Measurements from ENCODE around the gene GNAZ.

Gene GNAZ

GRCh38 chr22:23152238-23153114, 82.2 kb downstream of the GNAZ start:
- Histone ChIP-seq H3K36me3 (ENCODE audit: low read length) (no peaks in the 10 kb centered on the region), H3K27ac (ENCODE audit: low read depth, low read length) (no peak overlapping the region), H3K27me3 (ENCODE audit: low read length) (no peaks in the 10 kb centered on the region), H3K4me2 (ENCODE audit: low read depth, low read length, poor library complexity, severe bottlenecking) (no peak overlapping the region), H2AFZ (ENCODE audit: low read depth, low read length, severe bottlenecking) (peak overlapping the region; percentile 6), H3K79me2 (ENCODE audit: insufficient read depth, low read length) (no peaks in the 10 kb centered on the region), H4K20me1 (ENCODE audit: low read depth, low read length) (no peaks in the 10 kb centered on the region), H3F3A (ENCODE audit: insufficient read depth) (no peaks in the 10 kb centered on the region), H3K9ac (ENCODE audit: low read length) (no peak overlapping the region), H3K4me3 (ENCODE audit: insufficient read depth, low read length, poor library complexity, severe bottlenecking) (no peak overlapping the region), H3K9me2 (replicated peaks; ENCODE audit: insufficient read depth, low read length) (no peaks in the 10 kb centered on the region), H3K9me3 (ENCODE audit: insufficient read depth, low read length) (no peaks in the 10 kb centered on the region)
- TF ChIP-seq EZH2phosphoT487 (conservative IDR thresholded peaks at IDR 0.05; ENCODE audit: low read length), result no peak
- TF ChIP-seq, protein P1, sequence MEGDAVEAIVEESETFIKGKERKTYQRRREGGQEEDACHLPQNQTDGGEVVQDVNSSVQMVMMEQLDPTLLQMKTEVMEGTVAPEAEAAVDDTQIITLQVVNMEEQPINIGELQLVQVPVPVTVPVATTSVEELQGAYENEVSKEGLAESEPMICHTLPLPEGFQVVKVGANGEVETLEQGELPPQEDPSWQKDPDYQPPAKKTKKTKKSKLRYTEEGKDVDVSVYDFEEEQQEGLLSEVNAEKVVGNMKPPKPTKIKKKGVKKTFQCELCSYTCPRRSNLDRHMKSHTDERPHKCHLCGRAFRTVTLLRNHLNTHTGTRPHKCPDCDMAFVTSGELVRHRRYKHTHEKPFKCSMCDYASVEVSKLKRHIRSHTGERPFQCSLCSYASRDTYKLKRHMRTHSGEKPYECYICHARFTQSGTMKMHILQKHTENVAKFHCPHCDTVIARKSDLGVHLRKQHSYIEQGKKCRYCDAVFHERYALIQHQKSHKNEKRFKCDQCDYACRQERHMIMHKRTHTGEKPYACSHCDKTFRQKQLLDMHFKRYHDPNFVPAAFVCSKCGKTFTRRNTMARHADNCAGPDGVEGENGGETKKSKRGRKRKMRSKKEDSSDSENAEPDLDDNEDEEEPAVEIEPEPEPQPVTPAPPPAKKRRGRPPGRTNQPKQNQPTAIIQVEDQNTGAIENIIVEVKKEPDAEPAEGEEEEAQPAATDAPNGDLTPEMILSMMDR (IDR thresholded peaks at IDR 0.05; ENCODE audit: insufficient read depth, low read length, poor library complexity, severe bottlenecking), result no peak

GRCh38 chr22:23153994-23154393, 83.7 kb downstream of the GNAZ start:
- H2AFZ ChIP-seq (ENCODE audit: low read depth, low read length, severe bottlenecking), result no peak overlapping the region
- H3F3A ChIP-seq (ENCODE audit: insufficient read depth), result no peaks in the 10 kb centered on the region
- no peaks in the 10 kb centered on the region for H3K27me3 ChIP-seq (ENCODE audit: low read length)
- TF ChIP-seq, protein P1 (IDR thresholded peaks at IDR 0.05; ENCODE audit: insufficient read depth, low read length, poor library complexity, severe bottlenecking), result no peak
- TF ChIP-seq EZH2phosphoT487 (conservative IDR thresholded peaks at IDR 0.05; ENCODE audit: low read length), result no peak
- H3K4me2 ChIP-seq (ENCODE audit: low read depth, low read length, poor library complexity, severe bottlenecking), result no peak overlapping the region
- H3K9ac ChIP-seq (ENCODE audit: low read length), result no peak overlapping the region
- H3K4me3 ChIP-seq (ENCODE audit: insufficient read depth, low read length, poor library complexity, severe bottlenecking), result no peak overlapping the region
- H3K79me2 ChIP-seq (ENCODE audit: insufficient read depth, low read length), result no peaks in the 10 kb centered on the region
- H3K9me3 ChIP-seq (ENCODE audit: insufficient read depth, low read length), result no peaks in the 10 kb centered on the region
- no peaks in the 10 kb centered on the region for H3K9me2 ChIP-seq (replicated peaks; ENCODE audit: insufficient read depth, low read length)
- no peaks in the 10 kb centered on the region for H4K20me1 ChIP-seq (ENCODE audit: low read depth, low read length)
- no peak overlapping the region for H3K27ac ChIP-seq (ENCODE audit: low read depth, low read length)
- no peaks in the 10 kb centered on the region for H3K36me3 ChIP-seq (ENCODE audit: low read length)

DNA sequence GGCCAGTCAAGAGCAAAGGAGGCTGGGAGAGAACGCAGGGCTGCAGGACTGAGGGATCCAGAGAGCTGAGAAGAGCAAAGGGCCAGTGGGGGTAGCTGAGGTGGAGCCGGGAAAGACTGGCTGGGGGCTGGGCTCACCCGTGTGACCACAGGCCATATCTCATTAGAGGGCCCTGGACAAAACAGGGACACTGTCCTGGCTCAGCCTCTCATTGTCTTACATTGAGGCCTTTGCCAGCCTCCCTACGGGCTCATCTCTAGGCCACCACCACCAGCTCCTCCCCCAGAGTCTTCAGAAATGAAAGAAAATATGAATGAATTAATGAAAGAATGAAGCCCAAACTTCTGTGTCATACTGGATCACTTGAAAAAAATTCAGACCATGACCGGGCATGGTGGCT, 84.1 kb downstream of the GNAZ start:
- no peaks in the 10 kb centered on the region for H3K27me3 ChIP-seq (ENCODE audit: low read length)

More for the DNA sequence above, 84.1 kb downstream of the GNAZ start:
- no peak overlapping the region for H3K4me2 ChIP-seq (ENCODE audit: low read depth, low read length, poor library complexity, severe bottlenecking)
- H3K36me3 ChIP-seq (ENCODE audit: low read length), result no peaks in the 10 kb centered on the region
- H3K4me3 ChIP-seq (ENCODE audit: insufficient read depth, low read length, poor library complexity, severe bottlenecking), result no peak overlapping the region
- no peak overlapping the region for H2AFZ ChIP-seq (ENCODE audit: low read depth, low read length, severe bottlenecking)
- no peak overlapping the region for H3K9ac ChIP-seq (ENCODE audit: low read length)
- no peaks in the 10 kb centered on the region for H3F3A ChIP-seq (ENCODE audit: insufficient read depth)
- TF ChIP-seq, protein P1 (IDR thresholded peaks at IDR 0.05; ENCODE audit: insufficient read depth, low read length, poor library complexity, severe bottlenecking), result no peak
- no peak for TF ChIP-seq EZH2phosphoT487 (conservative IDR thresholded peaks at IDR 0.05; ENCODE audit: low read length)
- H3K9me3 ChIP-seq (ENCODE audit: insufficient read depth, low read length), result no peaks in the 10 kb centered on the region
- no peaks in the 10 kb centered on the region for H3K9me2 ChIP-seq (replicated peaks; ENCODE audit: insufficient read depth, low read length)
- H3K27ac ChIP-seq (ENCODE audit: low read depth, low read length), result no peak overlapping the region
- H4K20me1 ChIP-seq (ENCODE audit: low read depth, low read length), result no peaks in the 10 kb centered on the region
- H3K79me2 ChIP-seq (ENCODE audit: insufficient read depth, low read length), result no peaks in the 10 kb centered on the region

Data from SU-DHL-6 (cell line).